GM12878 (cell line): ENCODE results near the gene TMEM97. TPM values are rescaled to one million over a fixed set of nuclear protein-coding genes. Genes with fewer than 3 reads are reported as not detected.

Experiments
- ATAC-seq: fragments of 200-7000 bp; cut with Tn5 transposase; 3 replicates; pipeline ENCODE4 v1.9.1; 2020; ENCODE audit warnings: mild to moderate bottlenecking, moderate library complexity
- BruUV-seq: library from RNA; stranded (reverse); fragments of 400-500 nt; replicated peaks from 2 replicates; lab custom pipeline; 2021; lab: Mats Ljungman, UMichigan
- CTCF ChIA-PET: fragments of 300-600 bp; sonication (Branson Sonifier 250); formaldehyde crosslinking; extraction: SDS; loops from one replicate; lab custom pipeline; 2021; ENCODE audit warnings: inconsistent platforms; lab: Yijun Ruan, JAX
- POLR2A ChIA-PET: fragments of 350-600 bp; formaldehyde crosslinking; extraction: SDS; loops from one replicate; lab custom pipeline; 2021; ENCODE audit warnings: inconsistent platforms; lab: Charles Lee
- RAD21 ChIA-PET: fragments of 300-600 bp; sonication (Branson Sonifier 250); formaldehyde crosslinking; loops from one replicate; lab custom pipeline; 2023; ENCODE audit warnings: antibody characterized with exemption; ENCODE audit not compliant: unreplicated experiment; lab: Charles Lee
- SMC1A ChIA-PET: fragments of 300-600 bp; sonication (Branson Sonifier 250); formaldehyde crosslinking; loops from one replicate; lab custom pipeline; 2023; ENCODE audit not compliant: unreplicated experiment, uncharacterized antibody; lab: Charles Lee
- DNase-seq: peaks from one replicate; pipeline ENCODE4 v3.0.0-alpha.2; 2011; ENCODE audit warnings: low read depth, low spot score
- FAIRE-seq: peaks from 3 replicates; lab custom pipeline; 2011; peaks lifted over from hg19 to GRCh38; lab: Jason Lieb, UNC
- H2AFZ ChIP-seq: 2 replicates; pipeline ENCODE4 v1.6.0; 2011; ENCODE audit warnings: low read depth, low read length, control low read depth; ENCODE audit not compliant: control insufficient read depth
- H3K27ac ChIP-seq: 2 replicates; pipeline ENCODE4 v1.5.1; 2011; ENCODE audit warnings: control low read depth; ENCODE audit not compliant: control insufficient read depth, insufficient read depth
- H3K27me3 ChIP-seq, 2 experiments: replicated peaks in 1 of 2; 2 replicates each; pipeline versions ENCODE4 v1.6.0 to v1.6.1; 2011; ENCODE audit warnings: low read length in 1 of 2; ENCODE audit not compliant: control insufficient read depth in 2 of 2, insufficient read depth in 2 of 2
- H3K36me3 ChIP-seq, 2 experiments: 2 replicates each; pipeline ENCODE4 v1.5.1; 2011; ENCODE audit warnings: low read length in 1 of 2; ENCODE audit not compliant: control insufficient read depth in 2 of 2, insufficient read depth in 2 of 2
- H3K4me1 ChIP-seq: 2 replicates; pipeline ENCODE4 v1.6.1; 2011; ENCODE audit warnings: mild to moderate bottlenecking, low read length, moderate library complexity, mixed read lengths; ENCODE audit not compliant: control insufficient read depth, insufficient read depth
- H3K4me2 ChIP-seq: 2 replicates; pipeline ENCODE4 v1.6.0; 2011; ENCODE audit warnings: control low read depth; ENCODE audit not compliant: control insufficient read depth, insufficient read depth
- H3K4me3 ChIP-seq: fragments of 200-600 bp; sonication (generic); 2 replicates; pipeline ENCODE4 v1.5.1; 2016
- H3K79me2 ChIP-seq: 2 replicates; pipeline ENCODE4 v1.6.0; 2011; ENCODE audit warnings: low read length; ENCODE audit not compliant: control insufficient read depth, insufficient read depth
- H3K9ac ChIP-seq: 2 replicates; pipeline ENCODE4 v1.8.0; 2011; ENCODE audit warnings: low read length, control low read depth, mixed read lengths; ENCODE audit not compliant: control insufficient read depth, insufficient read depth
- H3K9me3 ChIP-seq: replicated peaks from 3 replicates; pipeline ENCODE4 v1.5.1; 2011; ENCODE audit warnings: mild to moderate bottlenecking, low read length; ENCODE audit not compliant: control insufficient read depth, insufficient read depth
- H4K20me1 ChIP-seq: 2 replicates; pipeline ENCODE4 v1.6.0; 2011; ENCODE audit not compliant: control insufficient read depth, insufficient read depth
- BCL11A ChIP-seq: IDR thresholded peaks from 2 replicates; pipeline ENCODE4 v1.6.1; 2011; ENCODE audit warnings: low read depth, low read length
- BCL3 ChIP-seq: IDR thresholded peaks from 2 replicates; pipeline ENCODE4 v1.6.1; 2011; ENCODE audit warnings: borderline replicate concordance, low read depth, mild to moderate bottlenecking, moderate library complexity, low read length; ENCODE audit not compliant: insufficient read depth, poor library complexity, severe bottlenecking
- CEBPB ChIP-seq, 2 experiments: fragments of 150-350 bp in 1 of 2; IDR thresholded peaks; 2 replicates each; pipeline ENCODE4 v1.6.1; 2012 to 2014; ENCODE audit warnings: low read depth in 2 of 2, low read length in 2 of 2, borderline replicate concordance in 1 of 2, inconsistent platforms in 1 of 2
- CHD1 ChIP-seq: IDR thresholded peaks from 2 replicates; pipeline ENCODE4 v1.6.1; 2012; ENCODE audit warnings: low read depth, low read length, improper control_type of control experiment
- CUX1 ChIP-seq: IDR thresholded peaks from 2 replicates; pipeline ENCODE4 v1.6.1; 2012; ENCODE audit warnings: improper control_type of control experiment, low read depth, low read length; ENCODE audit not compliant: insufficient replicate concordance
- GATAD2B ChIP-seq: fragments of 450-650 bp; conservative IDR thresholded peaks from 2 replicates; pipeline ENCODE4 v1.6.1; 2017; ENCODE audit warnings: low read depth, mild to moderate bottlenecking, moderate library complexity
- MLLT1 ChIP-seq: fragments of 450-650 bp; IDR thresholded peaks from 2 replicates; pipeline ENCODE4 v1.6.1; 2016; ENCODE audit warnings: mild to moderate bottlenecking
- MYB ChIP-seq: fragments of 150-350 bp; IDR thresholded peaks from 2 replicates; pipeline ENCODE4 v1.6.1; 2014; ENCODE audit warnings: mild to moderate bottlenecking, low read depth, low read length, borderline replicate concordance
- SIN3A ChIP-seq: IDR thresholded peaks from 2 replicates; pipeline ENCODE4 v1.6.1; 2012; ENCODE audit warnings: low read depth, low read length, improper control_type of control experiment
- SIX5 ChIP-seq: IDR thresholded peaks from 2 replicates; pipeline ENCODE4 v1.6.1; 2011; ENCODE audit warnings: mild to moderate bottlenecking, low read depth, low read length, moderate library complexity; ENCODE audit not compliant: severe bottlenecking
- TCF7 ChIP-seq: IDR thresholded peaks from 2 replicates; pipeline ENCODE4 v1.6.1; 2014; ENCODE audit warnings: antibody characterized with exemption, borderline replicate concordance
- YBX1 ChIP-seq: fragments of 450-650 bp; IDR thresholded peaks from 2 replicates; pipeline ENCODE4 v1.6.1; 2016; ENCODE audit warnings: antibody characterized with exemption
- ZNF24 ChIP-seq: fragments of 450-650 bp; IDR thresholded peaks from 2 replicates; pipeline ENCODE4 v1.6.1; 2017; ENCODE audit warnings: antibody characterized with exemption, mild to moderate bottlenecking
- ZNF384 ChIP-seq: IDR thresholded peaks from 2 replicates; pipeline ENCODE4 v1.6.1; 2012; ENCODE audit warnings: low read depth, mild to moderate bottlenecking, low read length, improper control_type of control experiment, borderline replicate concordance
- ZNF622 ChIP-seq: fragments of 450-650 bp; IDR thresholded peaks from 2 replicates; pipeline ENCODE4 v1.6.1; 2017; ENCODE audit warnings: mild to moderate bottlenecking, inconsistent platforms
- WGBS: methylation state at CpG from one replicate; pipeline ENCODE4 v1.1.6; 2016; ENCODE audit warnings: low lambda C conversion rate; ENCODE audit not compliant: insufficient replicate concordance, insufficient coverage; ENCODE audit errors: missing lambda C conversion rate; 5-methylcytosine and 5-hydroxymethylcytosine counted together
- in situ Hi-C: fragments of 300-500 bp; cut with MboI; formaldehyde crosslinking; loops from 9 replicates; pipeline ENCODE4 v1.14.3; 2018; ENCODE audit warnings: mixed read lengths
- intact Hi-C: fragments of 100-400 bp; cut with micrococcal nuclease; formaldehyde crosslinking; loops from one replicate; pipeline ENCODE4 v1.14.2; 2022; ENCODE audit not compliant: unreplicated experiment
- polyA plus RNA-seq, 11 experiments: library from polyadenylated mRNA; depleted of rRNA in 4 of 11; unstranded in 6 of 11; stranded (reverse) in 5 of 11; fragments of >200 nt; fragmentation: Nextera tagmentation in 4 of 11; fragmentation: Illumina TruSeq in 1 of 11; extraction: Ambion mirVana in 4 of 11; extraction: Trizol in 1 of 11; gene quantifications; 1 replicate in 1 of 11; 2 replicates in 10 of 11; pipeline versions ENCODE4 v1.2.1 to v1.2.3, GENCODE V29; 2011 to 2016; ENCODE audit warnings: inconsistent platforms in 2 of 11, missing spikeins in 2 of 11, low read depth in 1 of 11
- total RNA-seq, 4 experiments: library from RNA; depleted of rRNA in 3 of 4; stranded (reverse); fragments of >200 nt in 3 of 4; fragmentation: Illumina TruSeq in 1 of 4; extraction: Trizol in 1 of 4; gene quantifications; 2 replicates each; pipeline versions ENCODE4 v1.2.1 to v1.2.3, GENCODE V29; 2013 to 2021

The TMEM97 gene
- total and polyA plus RNA-seq, 10 of the 15 experiments (the other 5 are each of a cell fraction or from before 2014, with no cell fraction given), result 58.0 to 134 (median 86.0) TPM

GRCh38 chr17:28298449-28298848, 20.6 kb upstream of the TMEM97 start (continued):
- TF ChIP-seq CUX1, result no peak
- TF ChIP-seq MYB, result no peak
- TF ChIP-seq CEBPB (IDR thresholded peaks at IDR 0.05; ENCODE audit: borderline replicate concordance in 1 of 2, low read depth in 2 of 2, low read length in 2 of 2), result no peak
- TF ChIP-seq ZNF384, result no peak
- no peak for TF ChIP-seq CHD1
- no peak for TF ChIP-seq TCF7
- no peak for TF ChIP-seq GATAD2B
- TF ChIP-seq SIN3A, result no peak

- POLR2A ChIA-PET, result no interaction called here
- H3K4me3 ChIP-seq, result no peak overlapping the region
- no TSS peak for BruUV-seq
- H4K20me1 ChIP-seq, result no peaks in the 10 kb centered on the region
- CTCF ChIA-PET, result no interaction called here
- H2AFZ ChIP-seq, result no peak overlapping the region
- intact Hi-C loops, result no loop called here
- RAD21 ChIA-PET, result no interaction called here
- 0 out of 4 replicates have a peak, but pooled peaks cover 0 to 2% of the 10 kb centered on the region in 2 experiments for H3K27me3 ChIP-seq
- DNase-seq (no peak), FAIRE-seq (no peak), ATAC-seq (no peak)
- H3K79me2 ChIP-seq, result no peaks in the 10 kb centered on the region
- no peaks in the 10 kb centered on the region for H3K36me3 ChIP-seq
- H3K4me2 ChIP-seq, result no peak overlapping the region
- no peaks in the 10 kb centered on the region for H3K4me1 ChIP-seq
- WGBS, result 71% methylated on average over 29 of the region's 38 CpGs
- no peak overlapping the region for H3K27ac ChIP-seq
- in situ Hi-C loops, result no loop called here
- H3K9me3 ChIP-seq, result no peaks in the 10 kb centered on the region
- SMC1A ChIA-PET, result no interaction called here
- H3K9ac ChIP-seq, result no peak overlapping the region
- TF ChIP-seq BCL3 (no peak), BCL11A (no peak), ZNF622 (no peak), ZNF24 (no peak), YBX1 (no peak), MLLT1 (no peak), SIX5 (no peak)
These were observed 12.0 kb upstream of the TMEM97 start for GRCh38 chr17:28306954-28307401.
